Endothelial cell (in vitro differentiated cells): Measurements from ENCODE around the gene TMEM121. TPM values are rescaled to one million over a fixed set of nuclear protein-coding genes. Genes with fewer than 3 reads are reported as not detected.
A peak's percentile ranks its signal among the peaks of the same experiment; 100 is the strongest.

Experiments
- DNase-seq: peaks from one replicate; pipeline ENCODE4 v3.0.0; 2021; ENCODE audit warnings: low spot score
- H3K27ac Mint-ChIP-seq: one replicate; pipeline ENCODE4 v1.8.0; 2021; ENCODE audit warnings: mixed read lengths, inconsistent platforms; ENCODE audit not compliant: unreplicated experiment
- H3K27me3 Mint-ChIP-seq: one replicate; pipeline ENCODE4 v1.8.0; 2021; ENCODE audit warnings: mild to moderate bottlenecking, moderate library complexity, mixed read lengths, inconsistent platforms; ENCODE audit not compliant: unreplicated experiment
- H3K36me3 Mint-ChIP-seq: one replicate; pipeline ENCODE4 v1.8.0; 2021; ENCODE audit warnings: mild to moderate bottlenecking, low read depth, mixed read lengths, inconsistent platforms; ENCODE audit not compliant: unreplicated experiment
- H3K4me1 Mint-ChIP-seq: one replicate; pipeline ENCODE4 v1.8.0; 2021; ENCODE audit warnings: mild to moderate bottlenecking, mixed read lengths, inconsistent platforms; ENCODE audit not compliant: unreplicated experiment
- H3K4me3 Mint-ChIP-seq: one replicate; pipeline ENCODE4 v1.8.0; 2021; ENCODE audit warnings: mild to moderate bottlenecking, mixed read lengths, inconsistent platforms; ENCODE audit not compliant: unreplicated experiment
- H3K9me3 Mint-ChIP-seq: one replicate; pipeline ENCODE4 v1.8.0; 2021; ENCODE audit warnings: mixed read lengths, inconsistent platforms; ENCODE audit not compliant: unreplicated experiment
- total RNA-seq: library from RNA; stranded (reverse); fragmentation: NEBNext Ultra II Directional; extraction: Animal tissue kit (Norgen Biotek cat#: 25700); gene quantifications from one replicate; pipeline ENCODE4 v1.2.1, GENCODE V29; 2021; ENCODE audit not compliant: unreplicated experiment
- TF ChIP-seq, protein P1 (sequence below): fragments of 200-600 bp; sonication (generic); IDR thresholded peaks from one replicate; pipeline ENCODE4 v1.5.0; 2021; ENCODE audit warnings: antibody characterized with exemption; ENCODE audit not compliant: unreplicated experiment

The TMEM121 gene
- total RNA-seq, 1 donor from 2014 or later = 1.6 TPM

DNA sequence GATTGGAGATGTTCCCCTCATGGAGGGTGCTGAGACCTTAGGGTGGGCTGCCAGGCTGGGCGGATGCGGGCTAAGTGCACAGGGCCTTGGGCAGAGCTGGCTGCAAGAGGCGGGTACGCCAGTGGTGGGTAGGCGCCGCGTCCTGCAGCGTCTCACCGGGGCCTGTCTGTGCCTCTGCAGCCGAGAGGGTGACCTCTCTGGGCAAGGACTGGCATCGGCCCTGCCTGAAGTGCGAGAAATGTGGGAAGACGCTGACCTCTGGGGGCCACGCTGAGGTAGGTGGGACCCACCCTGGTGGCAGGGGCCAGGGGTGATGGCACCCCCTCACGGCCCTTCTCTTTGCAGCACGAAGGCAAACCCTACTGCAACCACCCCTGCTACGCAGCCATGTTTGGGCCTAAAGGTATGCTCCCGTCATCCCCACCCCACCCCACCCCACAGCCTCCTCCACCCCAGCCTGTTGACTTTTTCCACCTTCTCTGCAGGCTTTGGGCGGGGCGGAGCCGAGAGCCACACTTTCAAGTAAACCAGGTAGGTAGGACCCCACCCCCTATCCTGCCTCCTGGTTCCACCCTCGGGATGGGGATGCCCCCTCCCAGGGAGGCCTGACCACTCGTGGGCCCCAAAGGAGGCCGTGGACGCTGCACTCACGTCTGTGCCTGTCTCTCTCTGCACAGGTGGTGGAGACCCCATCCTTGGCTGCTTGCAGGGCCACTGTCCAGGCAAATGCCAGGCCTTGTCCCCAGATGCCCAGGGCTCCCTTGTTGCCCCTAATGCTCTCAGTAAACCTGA lies 38.2 kb upstream of the TMEM121 start:
- Mint-ChIP-seq H3K9me3 (no peaks in the 10 kb centered on the region), H3K27me3 (peaks cover 28% of the 10 kb centered on the region), H3K36me3 (peaks cover 4% of the 10 kb centered on the region), H3K4me1 (peaks cover 7% of the 10 kb centered on the region), H3K4me3 (no peak overlapping the region), H3K27ac (no peak overlapping the region)
- DNase-seq = no peak
- TF ChIP-seq, protein P1, sequence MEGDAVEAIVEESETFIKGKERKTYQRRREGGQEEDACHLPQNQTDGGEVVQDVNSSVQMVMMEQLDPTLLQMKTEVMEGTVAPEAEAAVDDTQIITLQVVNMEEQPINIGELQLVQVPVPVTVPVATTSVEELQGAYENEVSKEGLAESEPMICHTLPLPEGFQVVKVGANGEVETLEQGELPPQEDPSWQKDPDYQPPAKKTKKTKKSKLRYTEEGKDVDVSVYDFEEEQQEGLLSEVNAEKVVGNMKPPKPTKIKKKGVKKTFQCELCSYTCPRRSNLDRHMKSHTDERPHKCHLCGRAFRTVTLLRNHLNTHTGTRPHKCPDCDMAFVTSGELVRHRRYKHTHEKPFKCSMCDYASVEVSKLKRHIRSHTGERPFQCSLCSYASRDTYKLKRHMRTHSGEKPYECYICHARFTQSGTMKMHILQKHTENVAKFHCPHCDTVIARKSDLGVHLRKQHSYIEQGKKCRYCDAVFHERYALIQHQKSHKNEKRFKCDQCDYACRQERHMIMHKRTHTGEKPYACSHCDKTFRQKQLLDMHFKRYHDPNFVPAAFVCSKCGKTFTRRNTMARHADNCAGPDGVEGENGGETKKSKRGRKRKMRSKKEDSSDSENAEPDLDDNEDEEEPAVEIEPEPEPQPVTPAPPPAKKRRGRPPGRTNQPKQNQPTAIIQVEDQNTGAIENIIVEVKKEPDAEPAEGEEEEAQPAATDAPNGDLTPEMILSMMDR = no peak

DNA sequence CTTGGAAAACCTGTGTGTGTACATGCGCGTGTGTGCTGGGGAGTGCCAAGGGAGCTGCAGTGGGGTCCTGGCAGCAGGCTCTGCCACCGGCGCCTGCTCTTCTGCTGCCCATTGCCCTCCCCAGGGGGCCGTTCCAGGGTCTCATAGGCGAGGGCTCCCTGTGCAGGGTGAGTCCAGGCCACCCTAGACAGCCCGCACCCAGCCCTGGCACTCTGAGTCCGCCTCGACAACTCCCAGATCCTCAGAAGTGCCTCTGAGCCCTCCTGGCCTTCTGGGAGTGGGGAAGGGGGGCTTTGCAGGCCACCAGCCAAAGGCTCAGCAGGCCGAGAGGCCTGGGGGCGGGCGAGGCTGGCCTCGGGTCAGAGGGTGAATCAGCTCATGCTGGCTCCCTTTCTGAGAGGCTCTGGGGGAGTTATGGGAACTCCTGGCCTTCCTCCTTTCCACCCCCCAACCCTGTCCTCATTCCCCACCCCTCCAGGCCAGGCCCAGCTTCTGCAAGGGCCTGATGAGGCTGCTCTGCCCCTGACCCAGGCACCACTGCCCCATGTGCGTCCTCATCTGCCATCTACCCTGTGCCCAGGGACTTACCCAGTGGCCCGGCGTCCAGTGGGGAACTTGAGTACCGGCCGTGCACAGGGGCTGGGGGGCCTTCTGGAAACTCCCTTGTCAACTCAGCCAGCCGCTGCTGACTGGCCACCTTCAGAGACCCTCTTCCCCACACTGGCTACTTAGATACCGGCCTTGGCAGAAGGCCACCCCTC lies 37.4 kb upstream of the TMEM121 start:
- no peak overlapping the region for H3K27ac Mint-ChIP-seq
- H3K4me3 Mint-ChIP-seq = no peak overlapping the region
- peaks cover 7% of the 10 kb centered on the region for H3K4me1 Mint-ChIP-seq
- H3K9me3 Mint-ChIP-seq = no peaks in the 10 kb centered on the region
- TF ChIP-seq, protein P1 = no peak
- H3K27me3 Mint-ChIP-seq = peaks cover 30% of the 10 kb centered on the region
- DNase-seq = no peak
- peaks cover 4% of the 10 kb centered on the region for H3K36me3 Mint-ChIP-seq

DNA sequence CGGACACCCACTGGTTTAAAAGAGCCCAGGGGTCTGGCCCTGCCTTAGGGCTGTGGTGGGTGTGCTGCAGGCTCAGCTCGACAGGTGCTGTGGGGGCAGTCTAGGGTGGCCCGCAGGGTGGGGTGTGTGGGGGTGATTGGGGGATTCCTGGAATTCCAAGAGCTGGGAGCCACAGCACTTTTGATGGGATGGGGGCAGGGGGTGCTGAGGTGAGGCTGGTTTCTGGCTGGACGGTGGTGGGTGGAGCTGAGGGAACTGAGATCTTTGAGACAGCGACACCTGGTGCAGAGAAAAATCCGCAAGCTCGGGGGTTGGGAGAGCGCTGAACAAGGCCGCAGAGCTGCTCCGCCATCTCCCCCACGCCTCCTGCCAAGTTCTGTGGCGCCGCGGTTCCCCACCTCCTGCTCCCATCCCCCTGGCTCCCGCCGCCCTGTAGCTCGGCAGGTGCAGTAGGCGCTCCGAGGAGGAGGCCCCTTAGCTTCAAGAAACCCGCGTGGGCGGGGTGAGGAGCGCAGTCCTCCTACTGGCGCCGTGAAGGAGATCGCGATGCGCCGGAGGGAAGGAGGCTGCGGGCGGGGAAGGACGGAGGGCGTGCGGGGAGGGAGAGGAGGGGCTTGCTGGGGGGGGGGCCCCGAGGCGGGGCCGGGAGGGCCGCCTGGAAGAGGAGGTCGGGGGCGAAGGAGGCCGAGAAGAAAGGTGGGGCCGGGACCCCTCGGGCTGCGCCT lies 36.7 kb upstream of the TMEM121 start:
- H3K27ac Mint-ChIP-seq = no peak overlapping the region
- DNase-seq = peak; percentile 80
- TF ChIP-seq, protein P1 = no peak
- H3K27me3 Mint-ChIP-seq = peaks cover 26% of the 10 kb centered on the region
- no peaks in the 10 kb centered on the region for H3K36me3 Mint-ChIP-seq
- H3K4me3 Mint-ChIP-seq = peak overlapping the region; percentile 42
- no peaks in the 10 kb centered on the region for H3K9me3 Mint-ChIP-seq
- peaks cover 2% of the 10 kb centered on the region for H3K4me1 Mint-ChIP-seq

DNA sequence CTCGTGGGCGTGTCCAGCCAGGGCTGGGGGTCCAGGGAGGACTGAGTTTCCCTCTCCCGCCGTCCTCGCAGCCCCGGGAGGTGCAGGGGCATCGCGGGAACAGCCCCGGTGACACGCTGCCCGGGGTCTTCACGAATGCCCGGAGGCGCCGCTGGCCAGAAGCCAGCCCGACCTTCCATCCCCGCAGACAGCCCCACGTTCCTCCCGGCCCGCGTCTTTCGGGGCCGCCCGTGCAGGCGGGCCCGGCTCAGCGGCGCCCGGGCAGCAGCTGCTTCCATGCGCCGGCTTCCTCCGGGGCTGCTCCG lies 36.2 kb upstream of the TMEM121 start:
- Mint-ChIP-seq H3K4me3 (no peak overlapping the region), H3K36me3 (no peaks in the 10 kb centered on the region), H3K9me3 (no peaks in the 10 kb centered on the region), H3K4me1 (peaks cover 2% of the 10 kb centered on the region), H3K27ac (no peak overlapping the region), H3K27me3 (peaks cover 26% of the 10 kb centered on the region)
- DNase-seq = no peak
- TF ChIP-seq, protein P1 = no peak
